HepG2 (cell line): ENCODE results near the gene CFAP92. TPM values are rescaled to one million over a fixed set of nuclear protein-coding genes. Genes with fewer than 3 reads are reported as not detected.

Experiments
- ATAC-seq: fragments of 200-7000 bp; cut with Tn5 transposase; 3 replicates; pipeline ENCODE4 v1.9.1; 2020; ENCODE audit warnings: mild to moderate bottlenecking, moderate library complexity
- BruUV-seq: library from RNA; stranded (reverse); fragments of 400-500 nt; replicated peaks from 2 replicates; lab custom pipeline; 2021; lab: Mats Ljungman, UMichigan
- CTCF ChIA-PET: fragments of 300-600 bp; formaldehyde crosslinking; extraction: SDS; loops from one replicate; lab custom pipeline; 2021; ENCODE audit warnings: low total read pairs, inconsistent platforms, low intra/inter-chr PET ratio; lab: Yijun Ruan, JAX
- POLR2A ChIA-PET: fragments of 350-600 bp; sonication (Branson Sonifier 250); formaldehyde crosslinking; loops from one replicate; lab custom pipeline; 2020; ENCODE audit warnings: antibody characterized with exemption, inconsistent platforms; lab: Yijun Ruan, JAX
- DNase-seq: peaks from one replicate; pipeline ENCODE4 v3.0.0-alpha.2; 2015; ENCODE audit warnings: low spot score
- FAIRE-seq: peaks from 3 replicates; lab custom pipeline; 2011; peaks lifted over from hg19 to GRCh38; lab: Jason Lieb, UNC
- H2AFZ ChIP-seq: one replicate; pipeline ENCODE4 v1.6.1; 2011; ENCODE audit warnings: low read length, inconsistent platforms
- H3K27ac ChIP-seq: fragments of 300-600 bp; 3 replicates; pipeline ENCODE4 v1.8.0; 2011; ENCODE audit warnings: mixed run types, mild to moderate bottlenecking, mixed read lengths, low read length, inconsistent platforms; ENCODE audit not compliant: insufficient read depth; ENCODE audit errors: extremely low read length
- H3K27me3 ChIP-seq, 2 experiments: fragments of 200-600 bp in 1 of 2; 2 replicates in 1 of 2; 3 replicates in 1 of 2; pipeline versions ENCODE4 v1.6.0 to v1.8.0; 2011; ENCODE audit warnings: low read length in 2 of 2, mild to moderate bottlenecking in 2 of 2, moderate library complexity in 2 of 2, inconsistent platforms in 1 of 2; ENCODE audit not compliant: insufficient read depth in 2 of 2, control insufficient read depth in 1 of 2
- H3K36me3 ChIP-seq, 2 experiments: fragments of 200-600 bp in 1 of 2; replicated peaks in 1 of 2; 2 replicates in 1 of 2; 3 replicates in 1 of 2; pipeline versions ENCODE4 v1.5.1 to v1.8.0; 2011; ENCODE audit warnings: low read length in 2 of 2, inconsistent platforms in 1 of 2; ENCODE audit not compliant: insufficient read depth in 2 of 2, control insufficient read depth in 1 of 2
- H3K4me1 ChIP-seq: 2 replicates; pipeline ENCODE4 v1.5.1; 2012; ENCODE audit warnings: low read length, inconsistent platforms; ENCODE audit not compliant: insufficient read depth
- H3K4me2 ChIP-seq: 2 replicates; pipeline ENCODE4 v1.6.0; 2011; ENCODE audit warnings: low read depth, low read length, inconsistent platforms
- H3K4me3 ChIP-seq, 3 experiments: fragments of 200-600 bp in 1 of 3; sonication (generic), shearing (Covaris generic) in 1 of 3; replicated peaks in 1 of 3; 2 replicates each; pipeline ENCODE4 v1.5.1; 2011 to 2016; ENCODE audit warnings: low read length in 3 of 3, inconsistent platforms in 2 of 3, low read depth in 2 of 3, mild to moderate bottlenecking in 2 of 3, control low read depth in 1 of 3, mixed read lengths in 1 of 3; ENCODE audit not compliant: insufficient read depth in 1 of 3
- H3K79me2 ChIP-seq: one replicate; pipeline ENCODE4 v1.6.1; 2011; ENCODE audit warnings: low read length, inconsistent platforms; ENCODE audit not compliant: insufficient read depth
- H3K9ac ChIP-seq: 2 replicates; pipeline ENCODE4 v1.6.0; 2011; ENCODE audit warnings: mild to moderate bottlenecking, low read depth, low read length, inconsistent platforms; ENCODE audit not compliant: insufficient read depth
- H3K9me3 ChIP-seq: 2 replicates; pipeline ENCODE4 v1.5.1; 2012; ENCODE audit warnings: mild to moderate bottlenecking, low read length
- H4K20me1 ChIP-seq: 2 replicates; pipeline ENCODE4 v1.6.0; 2011; ENCODE audit warnings: inconsistent platforms, mild to moderate bottlenecking, low read length, moderate library complexity; ENCODE audit not compliant: insufficient read depth
- HNRNPUL1 ChIP-seq: fragments of 200-400 bp; formaldehyde crosslinking; IDR thresholded peaks from 2 replicates; pipeline ENCODE4 v1.6.1; 2017; ENCODE audit warnings: low read depth, mild to moderate bottlenecking, low read length, moderate library complexity
- KLF13 ChIP-seq: sonication (generic); formaldehyde crosslinking; IDR thresholded peaks from 2 replicates; pipeline ENCODE4 v1.4.0; 2020; ENCODE audit warnings: mild to moderate bottlenecking, missing genetic modification reagents
- MZF1 ChIP-seq: sonication (generic); formaldehyde crosslinking; IDR thresholded peaks from 2 replicates; pipeline ENCODE4 v1.8.1; 2023; ENCODE audit warnings: mild to moderate bottlenecking, missing genetic modification reagents, borderline replicate concordance
- NBN ChIP-seq: fragments of 450-650 bp; conservative IDR thresholded peaks from 2 replicates; pipeline ENCODE4 v1.6.1; 2017
- PAF1 ChIP-seq: IDR thresholded peaks from 2 replicates; pipeline ENCODE4 v1.6.1; 2016; ENCODE audit warnings: missing genetic modification reagents, missing compliant biosample characterization
- RELA ChIP-seq: sonication (generic); formaldehyde crosslinking; IDR thresholded peaks from 2 replicates; pipeline ENCODE4 v1.4.0; 2020; ENCODE audit warnings: missing genetic modification reagents
- SSRP1 ChIP-seq: IDR thresholded peaks from 2 replicates; pipeline ENCODE4 v1.6.1; 2016; ENCODE audit warnings: control low read depth
- TRIM22 ChIP-seq: fragments of 450-650 bp; IDR thresholded peaks from 2 replicates; pipeline ENCODE4 v1.6.1; 2017
- ZMYM2 ChIP-seq: sonication (generic); formaldehyde crosslinking; IDR thresholded peaks from 2 replicates; pipeline ENCODE4 v1.8.0; 2022; ENCODE audit warnings: mild to moderate bottlenecking, missing genetic modification reagents
- ZNF318 ChIP-seq: sonication (generic); formaldehyde crosslinking; IDR thresholded peaks from 2 replicates; pipeline ENCODE4 v1.4.0; 2020; ENCODE audit warnings: mild to moderate bottlenecking, missing genetic modification reagents
- ZNF414 ChIP-seq: sonication (generic); formaldehyde crosslinking; IDR thresholded peaks from 2 replicates; pipeline ENCODE4 v1.5.0; 2020; ENCODE audit warnings: missing genetic modification reagents
- ZNF468 ChIP-seq: sonication (generic); formaldehyde crosslinking; IDR thresholded peaks from 2 replicates; pipeline ENCODE4 v1.8.0; 2022; ENCODE audit warnings: mild to moderate bottlenecking, moderate library complexity, missing genetic modification reagents
- ZNF704 ChIP-seq: sonication (generic); formaldehyde crosslinking; IDR thresholded peaks from 2 replicates; pipeline ENCODE4 v1.8.1; 2023; ENCODE audit warnings: mild to moderate bottlenecking, inconsistent platforms, moderate library complexity, missing genetic modification reagents, borderline replicate concordance
- ZNF766 ChIP-seq: sonication (generic); formaldehyde crosslinking; IDR thresholded peaks from 2 replicates; pipeline ENCODE4 v1.5.0; 2020; ENCODE audit warnings: missing genetic modification reagents, borderline replicate concordance
- WGBS: methylation state at CpG from one replicate; pipeline ENCODE4 v1.1.6; 2017; ENCODE audit warnings: low lambda C conversion rate; 5-methylcytosine and 5-hydroxymethylcytosine counted together
- in situ Hi-C: cut with HindIII; loops from 2 replicates; pipeline ENCODE4 v1.10.0; 2017; ENCODE audit warnings: low pct_unique_long_range_greater_than_20kb; ENCODE audit not compliant: extremely low pct_ligation_motif_present
- intact Hi-C: fragments of 100-400 bp; cut with micrococcal nuclease; formaldehyde crosslinking; loops from one replicate; pipeline ENCODE4 v1.10.0; 2022; ENCODE audit not compliant: unreplicated experiment
- polyA plus RNA-seq, 8 experiments: library from polyadenylated mRNA; depleted of rRNA in 3 of 8; stranded (reverse) in 7 of 8; unstranded in 1 of 8; fragments of >200 nt; fragmentation: Illumina TruSeq in 4 of 8; extraction: Trizol in 4 of 8; gene quantifications; 2 replicates each; pipeline versions ENCODE4 v1.2.1 to v1.2.3, GENCODE V29; 2011 to 2016; ENCODE audit warnings: low read depth in 4 of 8, missing spikeins in 1 of 8, mixed read lengths in 1 of 8; ENCODE audit not compliant: insufficient read depth in 1 of 8
- total RNA-seq, 5 experiments: library from RNA; depleted of rRNA; stranded (reverse); fragments of >200 nt; fragmentation: Illumina TruSeq; extraction: Trizol; gene quantifications; 2 replicates each; pipeline ENCODE4 v1.2.3, GENCODE V29; 2016; ENCODE audit warnings: low read depth in 1 of 5

The CFAP92 gene
- total and polyA plus RNA-seq, 2 of the 13 experiments (the other 11 are each of a cell fraction or from before 2014, with no cell fraction given) = 0.18 to 0.46 TPM

GRCh38 chr3:128992926-128993460 lies 883 bp downstream of the CFAP92 start:
- peaks cover 3 to 37% of the 10 kb centered on the region in 2 experiments for H3K27me3 ChIP-seq
- H3K9ac ChIP-seq = no peak overlapping the region
- no TSS peak for BruUV-seq
- H3K4me1 ChIP-seq = peaks cover 7% of the 10 kb centered on the region
- H4K20me1 ChIP-seq = no peaks in the 10 kb centered on the region
- DNase-seq = no peak
- in situ Hi-C loops = no loop called here
- CTCF ChIA-PET = no interaction called here
- H3K79me2 ChIP-seq = no peaks in the 10 kb centered on the region
- no peak overlapping the region for H3K4me3 ChIP-seq
- 63% methylated on average over 19 of the region's 20 CpGs for WGBS
- H3K9me3 ChIP-seq = no peaks in the 10 kb centered on the region
- POLR2A ChIA-PET = no interaction called here
- no peaks in the 10 kb centered on the region for H3K36me3 ChIP-seq
- no peak overlapping the region for H3K4me2 ChIP-seq
- intact Hi-C loops = no loop called here
- H3K27ac ChIP-seq = no peak overlapping the region
- H2AFZ ChIP-seq = no peak overlapping the region
- no peak for FAIRE-seq
- ATAC-seq = peak; percentile 29; the same call in 1 of the 3 replicates
- TF ChIP-seq ZMYM2 = no peak
- no peak for TF ChIP-seq NBN
- TF ChIP-seq ZNF766 (CRISPR knock-in tag) = no peak
- TF ChIP-seq ZNF318 (CRISPR knock-in tag) = no peak
- no peak for TF ChIP-seq HNRNPUL1
- no peak for TF ChIP-seq TRIM22
- TF ChIP-seq ZNF468 = no peak
- no peak for TF ChIP-seq KLF13 (CRISPR knock-in tag)
- no peak for TF ChIP-seq ZNF414 (CRISPR knock-in tag)
- no peak for TF ChIP-seq ZNF704 (CRISPR knock-in tag)
- no peak for TF ChIP-seq PAF1 (CRISPR knock-in tag)
- TF ChIP-seq SSRP1 (CRISPR knock-in tag) = no peak
- no peak for TF ChIP-seq RELA (CRISPR knock-in tag)
- TF ChIP-seq MZF1 (CRISPR knock-in tag) = no peak
